DMS153 treated with DMSO at 0.1 percent for 48 hours (cell line): ENCODE data around the gene ICOSLG.
"Not testable (repeated sequence)": the region's sequence is repeated elsewhere in the genome, so short reads cannot be mapped to it uniquely, and the experiment has no call there.

Source experiments
- DNase-seq: peaks from one replicate; lab custom pipeline; 2025; ENCODE audit not compliant: unreplicated experiment; lab: John Stamatoyannopoulos, UW

Gene ICOSLG

GRCh38 chr21:44184862-44185261 lies 55.9 kb downstream of the ICOSLG start:
- not testable (repeated sequence) for DNase-seq

GRCh38 chr21:44182202-44182601 lies 58.5 kb downstream of the ICOSLG start:
- DNase-seq, result not testable (repeated sequence)

GRCh38 chr21:44181506-44181905 lies 59.2 kb downstream of the ICOSLG start:
- DNase-seq, result not testable (repeated sequence)

GRCh38 chr21:44176127-44176526 lies 64.6 kb downstream of the ICOSLG start:
- DNase-seq, result not testable (repeated sequence)

DNA sequence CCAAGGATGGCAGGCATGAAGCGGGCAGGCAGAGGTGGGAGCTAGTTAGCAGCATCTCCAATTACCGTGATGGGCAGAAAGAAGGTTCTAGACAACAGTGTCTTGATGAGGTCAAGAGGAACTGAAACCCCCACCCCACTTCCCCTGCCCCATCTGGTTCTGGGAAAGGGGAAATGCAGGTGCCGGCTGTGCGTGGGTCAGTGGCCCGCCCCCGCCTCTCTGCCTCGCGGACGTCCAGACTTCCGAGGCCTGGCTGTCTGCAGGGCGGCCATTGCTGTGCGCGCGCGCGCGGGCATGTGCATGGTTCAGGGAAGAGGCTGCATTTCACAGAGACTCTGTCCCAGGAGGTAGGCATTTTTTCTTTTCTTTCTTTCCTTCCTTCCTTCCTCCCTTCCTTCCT lies 65.6 kb downstream of the ICOSLG start:
- DNase-seq, result not testable (repeated sequence)
